Activated CD4-positive, alpha-beta T cell treated with anti-CD3 and anti-CD28 coated beads, Interleukin-2, amount 50 U/mL, for 1 hour (primary cell): Measurements from ENCODE around the gene IFT27.
"Not testable (repeated sequence)": the region's sequence is repeated elsewhere in the genome, so short reads cannot be mapped to it uniquely, and the experiment has no call there.

Experiments
- DNase-seq: peaks from one replicate; pipeline ENCODE4 v3.0.0-alpha.2; 2020

IFT27 gene

DNA sequence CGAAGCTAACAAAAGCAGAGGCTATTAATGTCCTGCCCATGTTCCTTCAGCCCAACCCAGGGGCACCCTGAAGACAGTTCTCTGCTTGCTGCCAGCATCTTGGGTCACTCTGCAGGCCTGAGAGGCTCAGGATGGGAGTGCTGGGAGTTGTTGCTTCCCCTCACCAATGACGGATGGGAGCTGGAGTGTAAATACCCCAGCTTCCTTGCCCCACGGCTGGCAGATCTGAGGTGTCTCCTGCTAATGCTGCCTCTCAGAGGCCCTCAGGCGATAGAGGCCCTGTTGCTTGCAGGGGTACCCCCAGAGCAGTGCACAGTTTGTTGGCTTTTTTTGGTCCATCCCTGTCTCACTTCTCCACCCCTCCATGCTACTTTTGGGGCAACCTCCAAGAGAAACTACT is 32.9 kb downstream of the IFT27 start:
- no peak for DNase-seq

DNA sequence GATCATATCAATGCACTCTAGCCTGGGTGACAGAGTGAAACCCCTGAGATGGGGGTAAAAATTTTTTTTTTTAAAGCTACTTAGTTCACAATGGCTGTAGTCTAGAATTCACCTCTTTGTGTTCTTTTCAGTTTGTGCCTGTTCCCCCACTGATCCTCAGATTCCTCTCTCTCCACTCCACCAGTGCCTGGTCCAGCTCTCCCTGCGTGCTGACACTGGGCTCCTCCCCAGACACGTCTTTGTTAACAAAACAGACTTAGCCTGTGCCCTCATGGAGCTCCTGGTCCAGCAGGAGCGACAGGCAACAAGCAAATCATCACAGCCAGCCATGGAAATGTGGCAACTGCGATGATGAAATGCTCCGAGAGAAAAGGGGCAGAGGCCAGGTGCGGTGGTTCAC is 34.0 kb downstream of the IFT27 start:
- DNase-seq = no peak

DNA sequence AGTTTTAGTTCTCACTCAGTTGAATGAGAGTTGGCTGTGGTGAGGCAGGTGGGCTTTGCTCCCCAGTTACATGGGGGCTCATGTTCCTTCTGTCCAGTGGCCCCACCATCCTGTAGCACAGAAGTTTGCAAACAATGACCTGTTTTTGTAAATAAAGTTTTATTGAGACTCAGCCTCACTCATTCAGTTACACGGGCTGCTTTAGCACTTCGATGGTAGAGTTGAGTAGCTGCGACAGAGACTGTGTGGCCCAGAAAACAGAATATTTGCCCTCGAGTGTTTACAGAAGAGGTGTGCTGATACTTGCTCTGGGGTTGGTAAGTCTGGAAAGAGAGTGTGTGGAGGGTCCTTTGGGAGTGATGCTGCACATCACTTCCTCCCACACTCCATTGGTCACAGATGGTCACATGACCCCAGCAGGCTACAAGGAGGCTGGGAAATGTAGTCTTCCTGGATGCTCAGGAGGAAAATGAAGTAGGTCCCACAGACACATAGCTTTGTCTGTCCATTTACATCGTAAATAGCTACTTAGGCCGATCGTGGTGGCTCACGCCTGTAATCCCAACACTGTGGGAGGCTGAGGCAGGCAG is 34.6 kb downstream of the IFT27 start:
- no peak for DNase-seq

DNA sequence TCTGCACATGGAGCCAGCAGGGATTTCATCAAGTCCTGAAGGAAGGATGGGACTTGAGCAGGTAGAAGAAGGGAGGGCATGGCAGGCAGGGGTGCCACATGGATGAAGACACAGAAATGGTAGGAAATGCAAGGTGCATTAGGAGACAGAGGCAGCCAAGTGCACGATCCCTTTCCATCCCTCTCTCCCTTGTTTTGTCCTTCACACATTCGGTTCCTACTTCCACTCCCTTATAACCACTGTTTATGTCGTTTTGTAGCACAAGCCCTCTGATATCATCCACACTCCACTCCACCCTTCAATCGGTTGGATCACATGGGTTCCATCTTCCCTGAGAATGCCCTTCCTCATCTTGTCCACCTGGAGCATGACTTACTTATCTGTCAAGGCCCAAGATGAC is 35.2 kb downstream of the IFT27 start:
- DNase-seq = no peak

DNA sequence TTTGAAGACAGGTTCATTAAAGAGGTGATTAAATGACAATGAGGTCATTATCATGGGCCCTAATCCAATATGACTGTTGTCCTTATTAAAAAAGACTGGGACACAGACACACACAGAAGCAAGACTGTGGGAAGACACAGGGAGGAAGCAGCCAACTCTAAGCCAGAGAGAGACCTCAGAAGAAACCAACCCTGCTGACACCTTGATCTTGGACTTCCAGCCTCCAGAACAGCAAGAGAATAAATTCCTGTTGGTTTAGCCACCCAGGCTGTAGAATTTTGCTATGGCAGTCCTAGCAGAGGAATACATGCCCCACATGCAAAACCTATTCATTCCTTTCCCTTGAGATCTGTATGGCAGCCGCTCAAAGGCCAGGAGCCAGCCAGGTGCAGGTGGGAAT is 36.7 kb downstream of the IFT27 start:
- DNase-seq = no peak

DNA sequence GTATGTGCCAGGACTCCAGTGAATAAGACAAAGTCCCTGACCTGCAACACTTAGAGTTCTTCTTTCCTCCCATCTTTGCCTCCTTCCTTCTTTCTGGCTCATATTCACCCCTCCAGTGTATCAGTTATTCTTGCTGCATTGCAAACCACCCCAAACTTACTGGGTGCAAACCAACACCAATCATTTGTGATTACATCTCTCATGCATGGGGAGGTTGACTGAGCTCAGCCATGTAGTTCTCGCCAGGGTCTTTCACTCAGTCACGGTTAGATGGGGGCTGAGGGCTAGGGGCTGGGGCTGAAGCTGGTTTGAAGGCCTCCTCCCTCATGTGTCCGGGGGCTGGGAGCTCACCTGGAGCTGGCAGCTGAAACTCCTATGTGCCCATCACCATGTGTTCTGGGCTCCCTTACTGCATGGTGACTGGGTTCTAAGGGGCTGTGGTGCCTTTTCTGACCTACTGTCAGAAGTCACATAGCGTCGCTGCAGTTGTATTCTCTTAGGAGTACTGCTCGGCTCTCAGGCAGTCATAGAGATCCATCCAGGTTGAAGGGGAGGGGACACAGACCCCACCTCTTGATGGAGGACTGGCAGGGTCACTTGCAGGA is 37.4 kb downstream of the IFT27 start:
- DNase-seq = no peak

DNA sequence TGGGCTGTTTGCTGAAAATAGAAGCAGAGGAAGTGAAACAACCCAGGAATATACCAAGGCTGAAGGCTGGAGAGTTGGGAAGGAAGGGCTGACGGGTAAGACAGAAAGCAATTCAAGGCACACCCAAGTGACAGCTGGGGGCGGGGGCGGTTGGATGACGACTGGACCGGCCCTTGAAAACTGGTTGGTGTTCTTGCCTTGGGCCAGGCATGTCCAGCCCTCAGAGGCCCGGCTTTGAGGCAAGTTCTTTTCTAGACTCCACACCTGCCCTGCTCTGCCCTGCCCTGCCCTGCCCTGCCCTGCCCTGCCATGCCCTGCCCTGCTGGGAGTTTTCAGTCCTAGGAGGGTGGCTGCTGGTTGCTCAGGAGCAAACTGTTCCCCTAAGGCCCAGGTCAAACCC is 38.1 kb downstream of the IFT27 start:
- DNase-seq = no peak

DNA sequence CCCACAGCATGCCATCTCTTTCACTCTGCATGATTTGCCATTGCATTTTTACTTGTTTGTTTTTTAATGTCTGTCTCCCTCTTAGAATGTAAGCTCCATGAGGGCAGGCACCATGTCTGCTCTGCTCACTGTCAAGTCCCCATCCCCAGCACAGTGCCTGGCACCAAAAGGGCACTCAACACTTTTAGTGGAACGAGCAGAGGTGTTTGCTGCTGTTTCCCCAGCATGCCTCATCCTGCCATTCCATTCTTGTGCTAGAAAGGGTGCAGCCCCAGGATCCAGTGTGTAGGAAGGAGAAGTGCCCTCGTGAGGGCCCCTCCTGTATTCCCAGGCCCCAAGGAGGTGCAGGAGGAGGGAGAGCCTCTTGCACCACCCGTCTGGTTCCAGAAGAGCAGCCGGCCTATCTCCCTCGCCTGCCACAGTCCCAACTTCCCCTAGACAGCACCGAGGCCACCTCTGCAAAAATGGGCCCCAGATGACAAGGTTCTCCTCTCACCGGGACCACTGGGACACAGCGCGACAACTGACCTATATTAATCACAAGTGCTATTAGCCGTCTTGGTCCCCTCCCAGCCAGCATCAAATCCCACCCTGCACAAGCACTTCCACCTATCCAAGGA is 39.1 kb downstream of the IFT27 start:
- DNase-seq = no peak

DNA sequence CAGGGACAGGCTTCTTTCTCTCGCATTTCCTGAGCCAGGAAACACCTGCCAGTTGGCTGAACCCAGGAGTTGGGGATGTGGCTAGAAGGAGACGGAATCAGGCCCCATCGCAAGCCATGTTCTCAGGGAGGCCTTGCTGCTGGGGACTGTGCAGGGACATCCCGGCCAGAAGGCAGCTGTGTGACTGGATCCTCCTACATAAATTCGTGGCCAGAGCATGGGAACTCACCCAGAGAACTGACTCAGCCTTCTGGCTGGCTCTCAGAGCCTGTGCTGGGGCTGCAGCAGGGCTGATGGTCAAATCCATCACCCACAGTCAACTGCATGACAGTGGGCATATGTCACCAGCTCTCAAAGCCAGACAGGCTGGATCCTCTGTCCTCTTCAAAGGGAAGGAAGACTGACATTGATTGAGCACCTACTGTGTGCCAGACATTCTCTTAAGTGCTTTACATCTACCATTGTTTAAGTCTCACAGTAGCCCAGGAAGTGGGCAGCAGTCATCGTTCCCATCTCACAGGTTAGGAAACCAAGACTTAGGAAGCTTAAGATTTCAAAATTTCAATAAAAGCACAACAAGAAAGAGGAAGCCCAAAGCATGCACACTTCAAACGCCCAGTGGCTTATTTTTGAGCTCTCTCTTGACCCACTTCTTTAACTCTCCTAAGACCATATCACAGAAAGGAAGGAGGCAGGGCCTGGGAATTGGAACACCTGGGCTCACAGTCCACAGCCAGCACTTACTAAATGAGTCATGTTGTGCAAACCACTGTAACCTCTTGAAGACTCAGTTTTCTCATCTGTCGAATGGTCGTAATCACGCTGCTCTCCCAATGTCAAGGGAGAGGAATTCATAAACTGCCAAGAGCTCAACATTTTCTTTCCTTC is 41.5 kb downstream of the IFT27 start:
- no peak for DNase-seq

DNA sequence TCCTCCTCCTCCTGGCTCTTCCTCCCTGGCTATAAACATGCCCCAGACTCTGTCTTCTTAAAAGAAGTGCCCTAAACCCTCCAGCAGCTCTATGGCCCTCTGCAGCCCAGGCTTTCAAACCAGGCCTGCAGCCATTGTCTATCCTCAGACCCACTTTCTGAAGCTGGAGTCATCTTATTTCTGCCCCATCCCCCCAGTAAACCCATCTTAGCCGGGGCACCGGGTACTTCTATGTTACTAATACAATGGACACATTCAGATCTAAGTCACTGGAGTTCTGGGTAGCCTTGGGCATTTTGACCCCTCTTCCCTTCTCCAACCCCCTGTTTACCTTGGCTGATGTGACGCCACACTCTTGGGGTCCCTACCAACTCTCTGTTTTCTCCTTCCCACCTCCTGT is 42.6 kb downstream of the IFT27 start:
- no peak for DNase-seq

DNA sequence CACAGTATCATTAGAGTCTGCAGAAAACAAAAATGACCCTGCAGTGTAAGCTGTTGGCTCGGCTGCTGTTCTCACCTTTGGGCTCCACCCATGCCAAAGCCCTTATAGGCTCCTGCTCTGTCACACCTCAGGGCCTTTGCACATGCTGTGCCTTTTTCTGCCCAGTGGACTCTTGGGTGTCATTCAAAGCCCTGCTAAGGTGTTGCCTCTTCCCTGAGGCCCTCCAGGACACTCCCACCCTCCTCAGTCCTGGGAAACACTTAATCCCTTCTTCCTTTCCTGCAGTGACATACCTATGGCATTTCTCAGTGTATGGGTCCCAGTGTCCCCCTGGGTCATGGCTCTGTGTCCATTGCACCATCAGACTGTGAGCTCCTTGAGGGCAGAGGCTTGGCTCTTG is 43.3 kb downstream of the IFT27 start:
- no peak for DNase-seq

DNA sequence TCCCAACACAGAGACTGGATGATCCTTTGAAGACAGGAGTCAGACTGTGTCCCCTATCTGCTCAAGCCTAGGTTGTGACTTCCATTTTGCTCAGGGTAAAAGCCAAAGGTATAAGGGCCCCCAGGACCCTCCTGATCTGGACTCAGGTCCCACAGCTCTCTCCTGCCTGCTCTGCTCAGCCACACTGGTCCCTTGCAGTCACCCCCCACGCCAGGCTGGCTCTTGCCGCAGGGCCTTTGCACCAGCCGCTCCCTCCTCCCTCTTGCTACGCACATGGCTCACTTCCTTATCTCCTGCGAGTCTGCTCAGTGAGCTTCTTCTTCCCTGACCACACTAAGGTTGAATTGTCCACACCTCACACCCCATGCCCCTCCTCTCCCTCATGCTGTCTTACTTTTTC is 44.0 kb downstream of the IFT27 start:
- DNase-seq = no peak

DNA sequence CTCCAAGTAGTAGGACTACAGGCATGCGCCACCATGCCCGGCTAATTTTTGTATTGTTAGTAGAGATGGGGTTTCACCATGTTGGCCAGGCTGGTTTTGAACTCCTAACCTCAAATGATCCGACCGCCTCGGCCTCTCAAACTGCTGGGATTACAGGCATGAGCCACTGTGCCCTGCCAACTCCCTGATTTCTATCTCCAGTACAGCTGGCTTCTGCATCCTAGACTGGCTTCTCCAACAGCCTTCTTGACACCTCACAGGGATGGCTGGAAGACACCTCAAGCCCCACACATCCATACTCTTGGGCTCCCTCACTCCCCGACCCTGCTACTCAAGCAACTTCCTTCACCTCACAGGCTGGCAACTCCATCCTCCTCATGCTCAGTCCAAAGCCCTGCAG is 44.6 kb downstream of the IFT27 start:
- not testable (repeated sequence) for DNase-seq

DNA sequence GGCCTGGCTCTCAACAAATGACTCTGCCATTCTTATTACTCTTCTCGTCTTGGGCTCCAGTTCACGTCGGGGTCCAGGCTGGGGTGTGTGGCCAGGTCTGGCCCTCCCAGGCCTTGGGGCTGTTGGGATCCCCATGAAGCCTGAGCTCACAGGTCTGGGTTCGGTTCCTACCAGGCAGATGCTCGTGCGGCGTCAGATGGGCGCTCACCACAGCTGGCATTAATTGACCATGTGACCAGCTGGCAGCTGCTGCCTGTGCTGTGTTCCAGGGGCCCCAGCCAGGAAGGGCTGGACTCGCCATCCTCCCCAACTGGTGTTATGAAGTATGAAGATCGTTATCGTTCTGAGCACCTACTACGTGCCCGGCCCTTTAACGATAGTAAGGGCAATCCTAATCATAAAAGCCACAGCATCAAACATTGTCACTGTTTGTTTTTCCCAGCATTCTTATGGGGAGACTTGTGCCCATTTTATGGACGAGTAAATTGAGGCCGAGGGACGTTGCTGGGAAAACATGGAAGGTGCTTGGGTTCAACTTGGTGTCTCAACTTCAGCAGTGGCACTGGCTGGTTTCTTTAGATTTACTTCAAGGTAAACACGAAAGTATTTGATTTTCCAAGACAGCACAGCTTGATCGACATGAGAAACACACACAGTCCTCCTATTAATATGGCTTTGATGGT is 45.6 kb downstream of the IFT27 start:
- DNase-seq = no peak

DNA sequence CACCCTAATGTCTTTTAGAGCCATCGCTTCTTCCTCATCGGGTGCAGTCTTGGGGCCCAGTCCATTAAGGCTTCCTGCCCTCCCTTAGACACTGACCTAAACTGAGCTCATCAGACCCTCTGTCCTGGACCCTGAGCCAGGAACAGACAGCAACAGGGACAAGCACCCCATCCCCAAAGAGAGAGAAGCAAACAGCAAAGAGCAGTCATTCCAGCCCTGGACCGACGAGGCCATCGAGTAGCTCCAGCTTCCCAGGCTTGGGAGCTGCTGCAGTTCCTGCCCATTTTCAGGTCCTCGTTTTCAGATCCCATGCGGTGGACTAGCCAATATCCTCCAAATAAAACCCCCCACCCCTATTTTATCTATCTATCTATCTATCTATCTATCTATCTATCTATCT is 46.6 kb downstream of the IFT27 start:
- no peak for DNase-seq

DNA sequence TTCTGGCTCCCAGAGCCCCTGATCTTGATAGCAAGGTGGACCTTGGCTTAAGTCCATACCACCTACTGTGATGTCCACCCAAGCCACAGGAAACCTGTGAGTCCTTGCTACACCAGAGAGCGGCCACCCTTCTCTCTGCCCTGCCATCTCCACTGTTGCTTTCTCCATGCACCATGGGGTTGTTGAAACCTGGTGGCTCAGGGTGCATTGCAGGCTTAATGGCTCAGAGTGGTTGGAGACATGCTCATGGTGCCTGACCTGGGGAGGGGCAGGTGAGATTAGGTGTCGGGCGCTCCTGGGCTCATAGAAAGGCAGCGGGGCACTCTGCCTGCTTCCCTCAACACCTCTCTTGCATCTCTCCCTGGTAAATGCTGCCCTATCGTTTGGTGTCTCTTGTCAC is 47.4 kb downstream of the IFT27 start:
- DNase-seq = no peak

DNA sequence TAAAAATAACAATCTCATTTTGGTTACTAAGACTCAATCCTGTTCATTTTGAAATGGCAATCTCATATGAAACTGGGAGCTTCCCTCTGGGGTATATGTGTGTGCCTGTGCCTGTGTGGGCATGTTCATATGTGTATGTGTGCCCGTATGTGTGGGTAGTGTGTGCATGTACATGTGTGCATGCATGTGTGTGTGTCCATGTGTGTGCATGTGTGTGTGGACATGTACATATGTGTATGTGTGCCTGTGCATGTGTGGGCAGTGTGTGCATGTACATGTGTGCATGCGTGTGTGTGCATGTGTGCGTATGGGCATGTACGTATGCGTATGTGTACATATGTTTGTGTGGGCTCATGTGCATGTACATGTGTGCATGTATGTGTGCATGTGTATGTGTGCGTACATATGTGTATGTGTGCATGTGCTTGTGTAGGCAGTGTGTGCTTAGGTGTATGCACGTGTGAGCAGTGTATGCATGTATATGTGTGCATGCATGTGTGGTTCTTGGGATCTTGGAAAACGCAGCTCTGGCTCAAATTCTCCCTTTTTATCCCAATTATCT is 47.9 kb downstream of the IFT27 start:
- DNase-seq = no peak

DNA sequence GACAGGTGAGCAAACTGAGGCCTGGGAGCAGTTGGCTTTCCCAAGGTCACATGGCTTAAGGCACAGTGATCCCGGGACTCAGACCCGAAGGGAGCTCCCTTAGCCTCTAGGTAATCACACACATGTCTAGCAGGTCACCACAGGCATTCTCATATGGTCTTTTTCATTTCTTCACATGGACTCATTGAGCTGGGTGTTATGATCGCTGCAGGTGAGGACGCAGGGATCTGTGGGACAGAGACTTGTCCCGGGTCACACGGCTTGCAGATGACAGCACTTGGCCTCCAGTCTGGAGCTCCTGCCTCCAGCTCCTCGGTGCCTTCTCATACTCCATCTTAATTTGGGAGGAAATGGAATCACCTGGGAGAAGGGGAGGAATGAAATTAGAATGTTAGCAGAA is 48.8 kb downstream of the IFT27 start:
- no peak for DNase-seq

DNA sequence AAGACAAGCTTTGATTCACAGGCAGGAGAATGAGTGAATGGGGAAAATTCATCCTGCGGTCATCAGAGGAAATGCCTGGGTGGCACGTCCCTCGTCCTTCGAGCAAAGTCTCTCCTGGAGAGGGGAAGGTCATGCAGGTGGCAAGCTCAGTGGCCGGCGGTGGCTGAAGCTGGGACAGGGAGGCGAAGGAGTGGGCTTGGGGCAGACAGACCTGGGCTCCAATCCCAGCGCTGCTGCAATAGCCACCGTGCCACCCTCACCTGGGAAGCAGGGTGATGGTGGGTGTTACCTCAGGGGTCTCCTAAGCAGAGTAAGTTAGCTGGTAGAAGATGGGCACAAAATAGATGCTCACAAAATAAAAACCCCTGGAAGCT is 49.9 kb downstream of the IFT27 start:
- no peak for DNase-seq

DNA sequence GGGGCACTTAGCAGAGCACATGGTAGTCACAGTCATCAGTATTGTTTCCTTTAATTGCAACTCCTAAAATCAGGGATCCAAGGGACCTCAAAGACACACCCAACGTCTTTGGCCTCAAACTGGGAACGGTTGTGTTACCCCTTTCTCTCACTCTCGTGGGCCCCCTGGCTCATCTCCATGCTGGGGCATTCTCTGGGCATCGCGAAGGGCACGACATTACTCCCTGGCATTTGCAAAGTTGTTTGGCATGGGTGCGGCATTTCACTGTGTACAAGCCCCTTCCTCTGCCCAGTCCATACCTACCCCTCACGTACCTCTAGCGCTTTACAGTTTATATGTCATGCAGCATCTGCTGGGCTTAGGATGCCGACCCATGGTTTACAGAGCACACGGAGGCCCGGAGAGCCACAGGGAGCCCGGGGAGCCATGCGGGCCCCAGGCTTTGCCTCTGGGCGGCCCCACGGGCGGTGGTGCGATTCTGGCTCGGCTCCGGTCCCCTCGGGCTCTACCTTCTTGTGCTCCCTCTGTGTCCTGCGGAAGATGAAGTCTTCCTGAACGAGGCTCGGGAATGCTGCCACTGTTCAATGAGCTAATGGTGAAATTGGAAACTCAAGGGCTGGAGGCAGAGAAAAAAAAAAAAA is 50.4 kb downstream of the IFT27 start:
- no peak for DNase-seq

DNA sequence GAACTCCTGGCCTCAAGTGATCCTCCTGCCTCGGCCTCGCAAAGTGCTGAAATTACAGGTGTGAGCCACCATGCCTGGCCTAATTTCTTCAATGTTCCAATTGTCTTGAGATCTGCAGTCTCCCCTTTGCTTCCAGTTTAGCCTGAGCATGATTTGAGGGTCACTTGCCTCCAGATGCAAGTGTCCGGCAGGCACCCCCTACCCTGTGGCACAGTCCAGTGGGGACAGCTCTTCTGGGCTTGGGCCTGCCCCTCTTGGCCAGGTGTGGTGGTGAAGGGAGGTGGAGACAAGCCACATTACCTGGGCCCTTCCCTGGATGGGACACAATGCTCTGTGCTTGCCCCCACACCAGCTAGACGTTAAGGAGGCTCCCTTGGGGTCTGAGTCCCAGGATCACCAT is 51.1 kb downstream of the IFT27 start:
- DNase-seq = no peak

DNA sequence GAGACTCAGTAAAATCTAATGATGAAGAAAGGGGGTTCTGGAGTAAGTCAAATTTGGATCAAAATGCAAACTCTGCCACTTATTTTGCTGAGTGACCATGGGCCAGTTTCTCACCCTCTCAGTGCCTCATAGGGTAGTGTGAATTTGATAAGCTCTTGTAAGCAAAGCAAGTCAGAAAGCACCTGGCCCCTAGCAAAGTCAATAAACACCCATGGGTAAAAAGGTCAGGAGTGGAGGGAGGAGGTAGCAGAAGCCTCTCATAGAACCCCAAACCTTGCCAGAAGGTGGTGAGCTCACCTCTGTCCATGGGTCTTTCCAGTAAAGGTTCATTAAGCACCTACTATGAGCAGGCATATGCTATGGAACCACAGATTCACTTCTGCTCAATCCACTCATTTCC is 53.9 kb downstream of the IFT27 start:
- no peak for DNase-seq

DNA sequence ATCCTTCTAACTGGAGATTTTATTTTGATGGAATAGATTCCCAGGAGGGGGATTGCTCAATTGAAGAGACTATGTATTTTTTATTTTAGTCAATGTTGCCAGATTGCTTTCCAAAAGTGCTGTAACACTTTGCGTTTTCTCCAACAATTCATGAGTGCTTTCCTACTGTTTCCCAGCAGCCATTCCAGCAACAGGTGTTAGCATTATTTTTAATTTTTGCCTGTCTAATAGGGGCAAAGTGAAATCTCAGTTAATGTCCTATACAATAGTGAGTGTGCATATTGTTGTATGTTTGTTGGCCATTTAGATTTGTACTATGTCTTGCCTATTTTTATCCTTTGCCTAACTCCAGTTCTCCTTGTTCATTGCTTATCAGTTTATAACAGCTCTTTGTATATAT is 60.3 kb downstream of the IFT27 start:
- no peak for DNase-seq
